GM21529 (cell line): ENCODE data around the gene ABCG8.

ENCODE experiments used
- ATAC-seq: cut with Tn5 transposase; IDR thresholded peaks from one replicate; pipeline ENCODE4 v1.9.1; 2021; ENCODE audit not compliant: unreplicated experiment

ABCG8 gene

DNA sequence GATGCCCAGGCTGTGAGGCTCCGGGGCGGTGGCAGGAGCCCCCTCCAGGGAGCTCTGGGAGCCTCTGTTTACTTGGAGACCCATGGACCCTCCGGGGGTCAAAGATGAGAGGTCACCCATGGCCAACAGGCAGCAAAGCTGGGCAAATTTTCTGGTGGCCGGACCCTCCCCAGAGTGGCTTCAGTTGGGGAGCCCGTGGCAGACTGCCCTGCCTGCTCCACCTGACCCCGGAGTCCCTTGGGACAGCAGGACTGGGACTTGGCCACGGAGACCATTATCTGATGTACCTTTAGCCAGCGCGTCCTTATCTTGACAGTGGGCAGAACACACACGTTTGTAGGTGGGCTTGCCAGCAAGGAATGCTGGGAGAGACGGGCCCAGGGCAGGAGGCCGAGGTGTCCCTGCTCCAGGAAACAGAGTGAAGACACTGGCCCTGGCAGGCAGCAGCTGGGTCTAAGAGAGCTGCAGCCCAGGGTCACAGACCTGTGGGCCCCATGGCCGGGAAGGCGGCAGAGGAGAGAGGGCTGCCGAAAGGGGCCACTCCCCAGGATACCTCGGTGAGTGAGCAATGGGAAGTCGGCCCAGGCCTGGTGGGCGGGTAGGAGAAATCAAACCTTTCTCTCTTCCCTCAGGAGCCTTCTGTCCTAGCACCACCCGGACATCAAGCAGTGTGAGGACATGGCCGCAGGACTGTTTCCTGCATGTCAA, at the start of gene ABCG8, which contains the start of gene ABCG5:
TSS of gene ABCG8 (plus strand) at position 412 of the 708 bp plus-strand sequence. CDS start at position 495, 83 bp downstream.
TSS of gene ABCG5 (minus strand) at position 280 of the 708 bp plus-strand sequence. CDS start at position 120, 160 bp downstream.
- ATAC-seq = no peak

DNA sequence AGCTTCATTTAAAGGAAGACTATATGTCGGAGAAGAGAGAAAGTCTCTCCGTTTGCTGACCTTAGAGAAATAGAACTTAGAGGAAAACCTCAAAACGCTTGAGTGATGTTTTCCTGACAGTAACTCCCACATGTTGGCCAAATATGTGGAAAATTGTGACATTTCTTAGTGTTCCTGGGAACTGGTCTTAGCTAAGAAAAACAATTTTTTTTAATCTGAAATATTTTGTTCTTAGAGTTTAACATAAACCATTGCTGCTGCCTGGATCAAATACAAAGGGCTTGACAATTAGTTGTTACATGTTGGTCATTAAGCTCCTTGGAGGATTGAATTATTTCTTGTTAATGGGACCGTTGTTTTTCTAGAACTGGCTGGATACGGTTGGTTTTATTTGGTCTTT, 48.6 kb upstream of the ABCG8 start:
- ATAC-seq = no peak

DNA sequence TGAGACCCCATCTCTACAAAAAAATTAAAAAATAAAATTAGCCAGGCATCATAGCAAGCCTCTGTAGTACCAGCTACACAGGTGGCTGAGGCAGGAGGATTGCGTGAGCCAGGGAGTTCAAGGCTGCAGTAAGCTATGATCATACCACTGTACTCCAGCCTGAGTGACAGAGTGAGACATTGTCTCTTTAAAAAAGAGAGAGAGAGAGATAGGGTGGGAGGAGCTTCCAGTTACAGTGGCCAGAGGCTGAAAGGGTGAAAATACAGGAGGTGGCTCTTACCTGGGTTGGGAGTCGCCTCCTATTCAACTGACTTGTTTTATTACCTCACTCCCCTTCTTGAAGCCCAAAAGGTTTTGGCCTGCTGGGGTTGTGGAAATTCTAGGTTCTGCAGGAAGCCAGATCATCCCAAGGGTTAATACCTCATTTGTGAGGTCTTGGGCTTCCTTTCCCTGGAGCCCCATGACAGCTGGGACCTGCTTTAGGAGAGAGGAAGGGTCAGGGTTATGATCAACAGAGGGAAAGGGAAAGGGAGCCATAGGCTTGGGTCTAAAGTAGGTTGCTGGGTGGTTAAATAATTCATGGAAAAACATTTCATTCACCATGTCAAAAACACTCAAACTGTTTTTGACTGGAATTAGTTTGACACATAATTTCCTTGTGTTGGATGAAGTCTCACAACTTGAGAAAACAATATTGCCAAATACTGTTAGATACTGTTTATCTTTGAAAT, 47.6 kb upstream of the ABCG8 start:
- no peak for ATAC-seq

DNA sequence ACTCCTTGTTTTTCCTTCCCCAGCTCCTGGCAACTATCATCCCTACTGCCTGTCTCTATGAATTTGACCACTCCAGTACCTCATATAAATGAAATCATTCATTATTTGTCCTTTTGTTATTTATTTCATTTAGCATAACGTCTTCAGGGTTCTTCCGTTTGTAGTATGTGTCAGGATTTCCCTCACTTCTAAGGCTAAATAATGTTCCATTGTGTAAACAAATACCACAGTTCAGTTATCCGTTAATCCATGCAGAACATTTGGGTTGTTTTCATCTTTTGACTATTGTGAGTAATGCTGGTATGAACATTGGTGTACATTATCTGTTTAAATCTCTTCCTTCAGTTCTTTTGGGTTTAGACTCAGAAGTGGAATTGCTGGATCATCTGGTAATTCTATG, 46.1 kb upstream of the ABCG8 start:
- ATAC-seq = no peak

DNA sequence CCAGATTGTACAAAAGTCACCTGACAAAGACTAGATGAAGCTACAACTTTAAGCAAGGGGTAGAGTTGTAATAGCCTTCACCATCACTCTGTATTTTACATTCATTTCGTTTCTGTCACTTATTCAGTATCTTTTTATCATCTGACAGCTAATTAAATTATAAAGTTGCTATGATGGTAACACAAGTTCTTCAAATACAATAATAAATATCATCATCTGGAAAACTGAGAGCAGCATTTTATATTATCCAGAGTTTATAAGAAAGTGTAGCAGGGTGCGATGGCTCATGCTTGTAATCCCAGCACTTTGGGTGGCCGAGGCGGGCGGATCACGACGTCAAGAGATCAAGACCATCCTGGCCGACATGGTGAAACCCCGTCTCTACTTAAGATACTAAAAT, 43.8 kb upstream of the ABCG8 start:
- ATAC-seq = no peak

DNA sequence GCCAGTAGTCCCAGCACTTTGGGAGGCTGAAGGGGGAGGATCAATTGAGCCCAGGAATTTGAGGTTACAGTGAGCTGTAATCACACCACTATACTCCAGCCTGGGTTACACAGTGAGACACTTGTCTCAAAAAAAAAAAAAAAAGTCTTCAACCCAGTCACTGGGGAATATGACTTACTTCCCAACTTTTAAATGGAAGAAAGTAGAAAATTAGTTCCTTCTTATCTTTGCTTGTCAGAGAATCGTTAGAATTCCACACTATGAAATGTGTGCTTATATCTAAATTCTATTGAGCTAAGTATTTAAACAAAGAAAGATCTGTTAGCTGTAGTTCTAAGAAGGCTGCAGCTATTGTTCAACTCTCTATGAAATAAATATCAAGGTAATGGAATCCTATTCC, 42.6 kb upstream of the ABCG8 start:
- ATAC-seq = no peak

DNA sequence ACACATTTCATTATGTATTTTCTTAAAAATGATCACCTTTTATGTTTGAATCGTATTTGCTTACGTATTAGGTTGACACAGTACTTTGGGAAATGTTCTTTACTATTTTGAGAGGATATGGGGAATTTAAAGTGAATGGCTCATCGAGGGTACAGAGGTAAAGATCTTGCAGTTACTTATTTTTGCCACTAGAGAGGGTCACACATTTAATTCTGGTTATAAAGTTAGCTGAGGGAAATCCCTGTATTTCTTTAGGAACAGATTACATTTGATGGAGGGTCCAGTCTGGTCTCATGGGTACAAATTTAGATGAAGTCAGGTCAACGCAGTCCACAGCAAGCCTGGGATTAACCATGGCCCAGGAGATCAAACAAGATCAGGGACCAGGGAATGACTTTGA, 40.5 kb upstream of the ABCG8 start:
- no peak for ATAC-seq

DNA sequence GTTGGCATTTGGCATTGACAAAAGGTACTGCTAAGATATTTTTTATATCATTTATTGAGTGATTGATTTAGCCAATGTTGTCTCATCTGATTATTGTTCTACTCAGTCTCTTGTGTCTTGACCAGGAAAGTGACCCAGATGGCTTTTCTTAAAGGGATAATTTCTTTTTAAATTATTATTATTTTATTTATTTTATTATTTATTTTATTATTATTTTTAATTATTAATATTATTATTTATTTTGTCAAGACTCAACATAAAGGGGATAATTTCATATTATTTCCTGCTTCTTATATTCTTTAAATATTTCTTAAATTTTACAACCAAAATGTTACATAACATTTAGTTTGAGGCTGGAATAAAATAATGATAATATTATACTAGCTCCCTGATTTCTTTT, 37.9 kb upstream of the ABCG8 start:
- no peak for ATAC-seq

DNA sequence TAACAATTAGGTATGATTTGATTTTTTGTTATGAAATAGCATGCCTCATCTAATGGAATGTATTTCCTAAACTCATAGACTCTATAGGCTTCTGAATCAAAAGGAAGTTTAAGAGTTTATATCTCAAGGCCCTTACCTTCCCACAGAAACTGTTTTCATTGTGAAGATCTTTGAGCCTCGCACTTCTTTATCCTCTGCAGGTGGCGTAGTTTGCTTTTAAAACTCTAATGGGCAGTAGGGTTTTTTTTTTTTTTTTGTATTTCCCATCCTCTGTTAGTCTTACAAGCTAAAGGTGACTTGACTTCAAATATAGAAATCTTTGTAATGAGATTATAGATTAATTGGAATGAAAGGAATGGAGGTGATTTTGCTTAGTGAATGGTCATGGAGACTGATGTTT, 36.6 kb upstream of the ABCG8 start:
- no peak for ATAC-seq

DNA sequence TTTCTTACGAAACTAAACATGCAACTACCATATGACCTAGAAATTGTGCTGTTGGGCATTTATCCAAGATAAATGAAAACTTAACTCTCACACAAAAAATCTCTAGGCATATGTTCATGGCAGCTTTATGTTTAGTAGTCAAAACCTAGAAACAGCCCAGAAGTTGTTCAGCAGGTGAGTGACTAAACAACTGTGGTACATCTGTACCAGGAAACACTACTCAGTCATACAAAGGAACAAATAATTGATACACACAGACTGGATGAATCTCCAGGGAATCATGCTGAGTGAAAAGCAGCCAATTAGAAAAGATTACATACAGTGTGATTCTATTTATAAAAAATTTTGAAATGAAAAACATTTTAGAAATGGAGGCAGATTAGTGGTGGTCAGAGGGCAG, 35.7 kb upstream of the ABCG8 start:
- ATAC-seq = no peak

DNA sequence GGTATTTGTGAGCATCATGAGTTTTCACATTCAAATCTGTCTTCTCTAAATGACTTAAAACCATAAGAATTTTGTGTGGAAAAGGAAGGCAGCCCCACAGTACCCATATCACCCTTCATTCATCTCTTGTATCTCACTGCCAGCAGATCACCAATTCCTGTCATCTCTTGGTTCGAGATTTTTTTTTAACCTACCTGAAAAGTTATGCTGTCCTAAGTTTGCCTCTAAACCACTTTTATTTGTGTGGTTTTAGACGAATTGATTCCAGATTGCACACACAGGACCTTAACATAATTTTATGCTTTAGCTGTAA, 32.1 kb upstream of the ABCG8 start:
- no peak for ATAC-seq

DNA sequence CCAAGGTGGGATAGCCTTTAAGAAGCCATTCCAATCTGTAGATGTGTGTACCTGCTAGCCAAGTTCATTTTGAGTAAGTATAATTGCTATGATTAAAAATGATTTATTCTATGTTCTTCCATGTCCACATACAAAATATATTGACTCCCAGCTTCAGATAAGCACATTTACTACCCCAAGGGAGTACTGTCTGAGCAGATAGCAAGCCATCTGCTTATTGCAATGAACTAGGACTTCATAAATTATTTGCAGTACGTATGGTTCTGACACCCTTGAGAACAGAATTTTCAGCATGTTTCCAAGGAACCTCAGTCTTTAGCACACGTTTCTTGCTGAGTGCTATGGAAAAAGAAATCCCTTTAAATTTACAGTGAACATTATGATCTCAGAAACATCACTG, 28.3 kb upstream of the ABCG8 start:
- no peak for ATAC-seq

DNA sequence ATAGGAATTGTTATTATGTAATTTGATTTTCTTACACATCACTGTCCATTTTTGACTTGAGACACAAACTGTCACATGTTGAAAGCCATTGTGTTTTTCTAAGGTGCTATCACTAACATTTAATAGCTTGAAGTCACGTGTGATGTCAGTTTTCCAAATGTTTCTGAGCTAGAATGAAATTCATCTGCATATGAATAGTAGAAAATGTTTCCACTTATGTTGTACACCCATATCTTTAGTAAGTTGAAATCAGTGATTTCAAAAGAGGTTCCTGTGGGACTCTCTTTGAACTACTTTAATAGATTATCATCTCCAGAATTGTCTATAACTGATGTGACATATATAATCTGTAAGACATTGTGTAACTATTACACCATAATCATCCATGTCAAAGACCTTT, 27.9 kb upstream of the ABCG8 start:
- ATAC-seq = no peak

DNA sequence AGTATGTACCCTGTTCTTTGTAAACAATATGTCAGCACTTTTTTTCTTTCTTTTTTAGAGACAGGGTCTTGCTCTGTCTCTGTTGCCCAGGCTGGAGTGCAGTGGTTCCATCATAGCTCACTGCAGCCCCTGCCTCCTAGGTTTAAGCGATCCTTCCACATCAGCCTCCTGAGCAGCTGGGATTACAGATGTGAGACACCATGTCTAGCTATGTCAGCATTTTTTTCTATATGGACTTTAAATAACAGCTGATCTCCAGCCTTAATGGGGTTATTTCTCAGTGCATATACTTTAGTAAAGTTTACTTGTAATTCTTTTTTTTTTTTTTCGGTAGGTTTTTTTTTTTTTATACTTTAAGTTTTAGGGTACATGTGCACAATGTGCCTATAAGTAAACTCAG, 26.8 kb upstream of the ABCG8 start:
- no peak for ATAC-seq

DNA sequence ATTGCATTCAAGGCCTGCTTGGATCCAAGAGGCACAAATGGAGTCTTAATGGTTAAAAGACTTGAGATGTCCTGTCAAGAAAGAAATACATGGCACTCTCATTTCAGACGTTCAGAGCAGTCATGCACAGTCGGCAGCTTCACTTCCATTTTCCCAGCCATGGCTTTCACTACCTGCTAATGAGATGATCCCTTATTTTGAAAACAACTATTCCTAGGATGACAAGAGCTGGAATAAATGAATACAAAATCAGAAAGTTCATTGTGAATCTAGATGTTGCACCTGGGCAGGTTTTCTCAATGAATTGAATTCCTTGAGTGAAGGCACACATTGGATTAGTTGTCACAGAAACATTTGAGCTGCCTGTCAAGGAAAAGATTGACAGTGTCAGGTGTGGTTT, 25.8 kb upstream of the ABCG8 start:
- no peak for ATAC-seq

DNA sequence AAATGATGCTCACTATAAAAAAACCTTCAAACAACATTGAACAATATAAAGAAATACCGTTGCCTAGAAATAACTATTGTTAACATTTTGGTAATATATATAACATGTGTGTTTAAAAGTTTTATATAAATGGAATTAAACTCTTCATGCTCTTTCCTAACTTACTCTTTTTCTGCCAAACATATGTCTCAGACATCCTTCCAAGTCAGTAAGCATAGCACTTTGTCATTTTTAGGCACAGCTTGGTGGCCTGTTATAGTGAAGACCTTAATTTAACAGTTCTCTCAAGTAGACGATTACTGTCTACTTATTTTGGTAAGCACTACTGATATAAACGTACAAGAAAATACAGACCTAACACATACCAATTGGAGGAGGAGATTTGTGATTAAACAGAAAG, 24.1 kb upstream of the ABCG8 start:
- ATAC-seq = no peak

DNA sequence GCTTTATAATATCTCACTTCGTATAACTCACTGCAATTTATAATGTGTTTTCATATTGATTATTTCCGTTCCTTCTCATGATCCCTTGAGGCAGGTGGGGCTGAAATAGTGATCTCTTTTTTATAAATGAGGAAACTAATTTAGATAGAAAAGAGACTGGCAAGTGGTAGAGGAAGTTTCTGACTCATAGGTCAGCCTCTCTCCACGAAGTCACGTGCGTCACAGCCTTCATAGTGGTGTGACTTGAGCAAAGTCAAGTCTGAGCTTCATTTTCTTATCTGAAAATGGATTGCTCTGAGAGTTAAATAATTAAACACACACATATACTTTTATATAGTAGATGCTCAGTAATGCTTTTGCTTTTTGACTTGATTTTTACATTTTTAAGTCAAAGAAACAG, 20.0 kb upstream of the ABCG8 start:
- ATAC-seq = no peak

DNA sequence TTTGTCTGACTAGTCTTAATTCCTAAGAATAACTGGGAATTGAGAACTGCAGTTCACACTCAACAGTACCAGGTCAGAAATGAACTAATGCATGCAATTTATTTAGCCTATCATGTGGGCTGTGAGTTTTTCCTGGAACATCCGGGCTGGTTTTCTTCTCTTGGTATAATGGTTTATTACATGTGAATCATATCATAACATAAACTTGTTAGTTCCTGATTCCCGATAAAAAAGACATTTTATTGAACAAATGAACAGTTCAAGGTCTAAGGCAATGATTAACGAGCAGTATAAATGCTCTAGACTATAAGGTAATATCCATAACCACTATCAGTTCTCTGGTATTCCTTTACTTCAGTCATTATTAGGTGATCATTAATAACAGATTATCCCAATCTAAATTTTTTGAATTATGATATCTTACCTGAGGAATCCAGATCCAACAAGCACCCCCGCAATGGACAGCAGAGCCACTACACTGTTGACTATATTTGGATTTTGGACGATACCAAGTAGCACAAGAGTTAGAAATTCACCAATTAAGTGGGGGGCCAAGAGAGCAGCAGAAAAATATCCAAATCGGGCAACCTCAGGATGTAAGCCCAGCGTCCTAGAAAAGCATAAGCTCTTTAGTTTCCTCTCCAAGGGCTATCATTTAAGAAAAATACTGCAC, 19.1 kb upstream of the ABCG8 start:
- no peak for ATAC-seq

DNA sequence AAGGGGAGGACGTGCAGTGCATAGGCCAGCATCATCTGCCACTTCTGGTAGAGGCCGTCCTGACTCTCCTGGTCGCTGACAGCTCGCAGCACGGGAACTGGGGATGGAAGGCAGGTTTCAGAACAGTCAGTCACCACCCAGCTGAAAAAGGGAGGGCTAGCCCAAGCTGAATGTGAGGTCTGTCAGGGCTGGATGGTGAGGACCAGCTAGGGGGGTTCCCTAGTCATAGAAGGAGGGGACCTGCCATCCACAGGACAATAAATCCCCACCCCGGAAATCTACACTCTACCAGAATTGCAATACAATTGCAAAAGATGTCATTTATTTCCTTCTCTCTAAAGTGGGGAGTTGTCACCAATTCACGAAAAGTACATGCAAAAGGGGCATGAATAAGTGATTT, 15.9 kb upstream of the ABCG8 start:
- ATAC-seq = no peak

DNA sequence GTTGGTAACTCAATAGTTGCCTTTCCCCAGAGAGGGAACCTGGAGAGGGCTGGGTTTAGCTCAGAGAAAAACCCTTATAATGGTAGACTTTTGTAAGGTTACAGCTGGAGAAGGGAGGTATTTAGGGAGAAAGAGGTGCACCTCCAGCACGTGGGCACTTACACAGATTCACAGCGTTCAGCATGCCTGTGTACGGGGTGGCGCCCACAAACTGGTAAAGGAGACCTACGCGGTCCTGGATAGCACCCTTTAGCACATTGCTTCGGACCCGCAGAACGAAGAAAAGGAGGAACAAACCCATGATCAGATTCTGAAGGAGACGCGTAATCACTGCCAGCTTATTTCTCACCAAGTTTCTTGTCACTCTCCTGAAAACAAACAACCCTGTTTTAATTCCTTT, 15.0 kb upstream of the ABCG8 start:
- ATAC-seq = no peak

DNA sequence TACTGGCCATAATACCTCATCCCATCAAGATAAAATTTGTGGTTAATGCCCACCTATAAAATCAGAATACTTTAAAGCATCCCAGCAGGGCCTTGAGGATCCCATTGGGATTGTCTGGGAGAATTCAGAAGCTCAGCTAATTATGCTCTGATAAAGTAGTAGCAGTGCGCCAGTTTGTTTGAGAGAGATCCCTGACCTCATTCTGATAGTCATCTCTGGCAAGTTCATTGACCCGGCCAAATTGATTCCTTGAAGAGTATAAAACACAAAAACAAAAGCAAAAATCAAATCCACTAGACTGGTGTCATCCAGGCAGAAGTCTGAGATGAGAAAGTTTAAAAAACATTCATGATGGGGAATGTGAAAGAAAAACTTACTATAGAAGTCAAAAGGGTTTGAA, 14.3 kb upstream of the ABCG8 start:
- no peak for ATAC-seq

DNA sequence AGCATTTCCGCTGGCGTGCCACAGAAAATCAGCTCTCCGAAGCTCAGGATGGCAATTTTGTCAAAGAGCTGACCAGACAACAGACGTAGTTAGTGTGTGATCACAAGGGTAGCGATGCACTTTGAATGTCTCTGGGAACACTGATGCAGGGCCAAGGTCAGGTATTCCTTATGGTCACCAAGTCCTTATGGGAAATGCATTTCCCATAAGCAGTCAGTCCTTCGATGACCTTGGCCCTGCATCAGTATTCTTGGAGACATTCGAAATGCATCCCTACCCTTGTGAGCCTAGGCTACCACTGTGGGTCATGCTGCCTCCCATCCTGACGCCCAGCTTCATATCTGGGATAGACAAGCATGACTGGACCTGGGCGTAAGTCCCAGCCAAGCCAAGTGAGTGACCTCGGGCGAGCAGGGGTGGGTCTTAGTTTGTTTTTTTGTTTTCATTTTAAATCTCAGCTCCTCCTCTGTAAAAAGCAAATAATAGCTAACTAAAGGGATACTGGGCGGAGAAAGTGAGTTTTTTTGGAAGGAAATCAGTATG, 13.7 kb upstream of the ABCG8 start:
- ATAC-seq = no peak
